B cell (primary cell): ENCODE measurements around the gene ANKRD17. TPM values are rescaled to one million over a fixed set of nuclear protein-coding genes. Genes with fewer than 3 reads are reported as not detected.

ENCODE experiments used
- ATAC-seq: fragments of 200-7000 bp; cut with Tn5 transposase; one replicate; pipeline ENCODE4 v1.10.0; 2021; ENCODE audit warnings: low read depth, mild to moderate bottlenecking, moderate number of reproducible peaks, moderate library complexity
- CTCF ChIA-PET: fragments of 350-600 bp; sonication (Branson Sonifier 250); formaldehyde crosslinking; loops from one replicate; lab custom pipeline; 2021; ENCODE audit warnings: antibody characterized with exemption, inconsistent platforms; lab: Charles Lee
- POLR2A ChIA-PET: fragments of 350-600 bp; sonication (Branson Sonifier 250); formaldehyde crosslinking; loops from one replicate; lab custom pipeline; 2021; ENCODE audit warnings: antibody characterized with exemption; lab: Charles Lee
- DNase-seq: peaks from one replicate; pipeline ENCODE4 v3.0.0; 2013
- H2AFZ ChIP-seq: 2 replicates; pipeline ENCODE4 v1.6.1; 2012; ENCODE audit warnings: mild to moderate bottlenecking, low read depth, low read length; ENCODE audit not compliant: insufficient read depth, poor library complexity, severe bottlenecking
- H3K27ac ChIP-seq, 2 donors: 1 replicate in 1 of 2; 2 replicates in 1 of 2; pipeline ENCODE4 v1.5.1; 2012 to 2013; ENCODE audit warnings: low read length in 2 of 2, mild to moderate bottlenecking in 2 of 2, moderate library complexity in 1 of 2
- H3K27me3 ChIP-seq, 4 experiments: fragments of 200-600 bp in 1 of 4; sonication (generic) in 1 of 4; replicated peaks in 1 of 4; 1 replicate in 2 of 4; 2 replicates in 2 of 4; pipeline versions ENCODE4 v1.6.1 to v1.7.0; 2013 to 2016; ENCODE audit warnings: low read length in 3 of 4, mild to moderate bottlenecking in 2 of 4, mixed read lengths in 1 of 4, moderate library complexity in 1 of 4; ENCODE audit not compliant: insufficient read depth in 4 of 4, control insufficient read depth in 3 of 4; ENCODE audit errors: control extremely low read depth in 1 of 4
- H3K36me3 ChIP-seq, 2 experiments: replicated peaks in 1 of 2; 1 replicate in 1 of 2; 2 replicates in 1 of 2; pipeline versions ENCODE4 v1.6.1 to v1.7.1; 2013; ENCODE audit warnings: low read length in 1 of 2; ENCODE audit not compliant: insufficient read depth in 2 of 2, control insufficient read depth in 1 of 2; ENCODE audit errors: control extremely low read depth in 1 of 2, extremely low read depth in 1 of 2
- H3K4me1 ChIP-seq, 2 donors: fragments of 200-600 bp in 1 of 2; sonication (generic) in 1 of 2; 1 replicate in 1 of 2; 2 replicates in 1 of 2; pipeline versions ENCODE4 v1.5.1 to v1.6.1; 2013 to 2017; ENCODE audit warnings: low read length in 2 of 2; ENCODE audit not compliant: control insufficient read depth in 2 of 2, insufficient read depth in 2 of 2
- H3K4me2 ChIP-seq: replicated peaks from 2 replicates; pipeline ENCODE3; 2012; ENCODE audit warnings: mild to moderate bottlenecking, low read depth, low read length; ENCODE audit not compliant: poor library complexity, severe bottlenecking
- H3K4me3 ChIP-seq, 5 experiments: fragments of 200-600 bp in 1 of 5; sonication (generic) in 1 of 5; 1 replicate in 3 of 5; 2 replicates in 2 of 5; pipeline versions ENCODE4 v1.5.1 to v1.7.0; 2011 to 2016; ENCODE audit warnings: low read length in 4 of 5, mild to moderate bottlenecking in 4 of 5, low read depth in 2 of 5, control low read depth in 1 of 5, moderate library complexity in 1 of 5; ENCODE audit not compliant: insufficient read depth in 1 of 5; ENCODE audit errors: control extremely low read depth in 1 of 5, extremely low read depth in 1 of 5
- H3K79me2 ChIP-seq: fragments of 200-600 bp; sonication (generic); one replicate; pipeline ENCODE4 v1.6.0; 2016; ENCODE audit warnings: low read length; ENCODE audit not compliant: control insufficient read depth, insufficient read depth
- H3K9ac ChIP-seq: fragments of 200-600 bp; sonication (generic); 2 replicates; pipeline ENCODE4 v1.6.1; 2017; ENCODE audit warnings: mild to moderate bottlenecking, low read length, moderate library complexity
- H3K9me3 ChIP-seq, 3 donors: one replicate each; pipeline versions ENCODE4 v1.6.1 to v1.7.1; 2013; ENCODE audit warnings: low read length in 2 of 3; ENCODE audit not compliant: control insufficient read depth in 2 of 3, insufficient read depth in 1 of 3; ENCODE audit errors: control extremely low read depth in 1 of 3
- H4K20me1 ChIP-seq: 2 replicates; pipeline ENCODE4 v1.6.0; 2012; ENCODE audit warnings: mild to moderate bottlenecking, low read length; ENCODE audit not compliant: insufficient read depth, control insufficient read depth, poor library complexity, severe bottlenecking
- H3K27ac Mint-ChIP-seq: one replicate; pipeline ENCODE4 v1.8.0; 2021; ENCODE audit warnings: mixed read lengths
- H3K27me3 Mint-ChIP-seq: one replicate; pipeline ENCODE4 v1.8.0; 2021; ENCODE audit warnings: mixed read lengths
- H3K4me1 Mint-ChIP-seq: one replicate; pipeline ENCODE4 v1.8.0; 2021; ENCODE audit warnings: mixed read lengths
- H3K4me3 Mint-ChIP-seq: one replicate; pipeline ENCODE4 v1.8.0; 2021; ENCODE audit warnings: mixed read lengths
- H3K9me3 Mint-ChIP-seq: one replicate; pipeline ENCODE4 v1.8.0; 2022; ENCODE audit warnings: mixed read lengths; ENCODE audit not compliant: insufficient read depth
- EZH2 ChIP-seq: IDR thresholded peaks from 2 replicates; pipeline ENCODE4 v1.6.1; 2012; ENCODE audit warnings: borderline replicate concordance, low read depth, mild to moderate bottlenecking, moderate library complexity, low read length; ENCODE audit not compliant: insufficient read depth, poor library complexity, severe bottlenecking
- WGBS: methylation state at CpG from one replicate; pipeline ENCODE4 v1.1.5; 2013; ENCODE audit warnings: missing lambda C conversion rate; ENCODE audit not compliant: insufficient coverage; 5-methylcytosine and 5-hydroxymethylcytosine counted together
- intact Hi-C: fragments of 100-400 bp; cut with micrococcal nuclease; formaldehyde crosslinking; loops from one replicate; pipeline ENCODE4 v1.10.0; 2022
- polyA plus RNA-seq: library from polyadenylated mRNA; depleted of rRNA; stranded (reverse); fragments of >200 nt; gene quantifications from 2 replicates; pipeline ENCODE4 v1.2.3, GENCODE V29; 2012
- total RNA-seq, 2 donors: library from RNA; stranded (reverse); fragments of 120-200 nt in 1 of 2; gene quantifications; 1 replicate in 1 of 2; 2 replicates in 1 of 2; pipeline versions ENCODE4 v1.2.3 to v1.2.4, GENCODE V29; 2013 to 2022
- TF ChIP-seq, protein P1 (sequence below): fragments of 200-600 bp; IDR thresholded peaks from one replicate; pipeline ENCODE4 v1.8.0; 2022; ENCODE audit warnings: antibody characterized with exemption, mild to moderate bottlenecking

Gene ANKRD17
- total and polyA plus RNA-seq, 2 donors (not counting 1 experiment from before 2014, with no cell fraction given): 15.8 to 69.4 TPM

DNA sequence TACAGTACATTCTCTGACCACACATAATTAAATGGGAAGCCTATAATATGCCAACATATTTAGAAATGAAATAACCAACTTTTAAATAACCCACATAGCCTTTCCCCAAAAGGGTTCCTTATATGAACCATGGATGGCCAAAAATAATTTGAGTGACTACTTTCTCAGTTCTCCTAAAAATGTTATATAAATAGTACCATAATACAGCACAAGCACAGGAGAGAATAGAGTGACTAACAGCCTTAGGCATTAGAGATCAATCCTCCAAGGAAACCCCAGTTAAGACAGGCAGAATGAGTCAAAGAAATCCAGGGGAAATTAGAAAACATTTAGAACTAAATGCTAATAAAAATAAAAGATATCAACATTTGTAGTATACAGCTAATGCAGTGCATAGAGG lies 50.2 kb downstream of the ANKRD17 start:
- no peak overlapping the region for H3K27ac ChIP-seq
- Mint-ChIP-seq H3K27ac (no peak overlapping the region), H3K4me3 (no peak overlapping the region), H3K9me3 (peaks cover 3% of the 10 kb centered on the region), H3K4me1 (peaks cover 41% of the 10 kb centered on the region), H3K27me3 (no peaks in the 10 kb centered on the region)
- ATAC-seq (no peak), DNase-seq (no peak)
- peaks cover 4 to 5% of the 10 kb centered on the region in 2 experiments for H3K36me3 ChIP-seq
- H4K20me1 ChIP-seq: peaks cover 35% of the 10 kb centered on the region
- no peak overlapping the region for H3K9ac ChIP-seq
- H3K9me3 ChIP-seq: peaks cover 0 to 14% (median 3%) of the 10 kb centered on the region in 3 donors
- TF ChIP-seq, protein P1, sequence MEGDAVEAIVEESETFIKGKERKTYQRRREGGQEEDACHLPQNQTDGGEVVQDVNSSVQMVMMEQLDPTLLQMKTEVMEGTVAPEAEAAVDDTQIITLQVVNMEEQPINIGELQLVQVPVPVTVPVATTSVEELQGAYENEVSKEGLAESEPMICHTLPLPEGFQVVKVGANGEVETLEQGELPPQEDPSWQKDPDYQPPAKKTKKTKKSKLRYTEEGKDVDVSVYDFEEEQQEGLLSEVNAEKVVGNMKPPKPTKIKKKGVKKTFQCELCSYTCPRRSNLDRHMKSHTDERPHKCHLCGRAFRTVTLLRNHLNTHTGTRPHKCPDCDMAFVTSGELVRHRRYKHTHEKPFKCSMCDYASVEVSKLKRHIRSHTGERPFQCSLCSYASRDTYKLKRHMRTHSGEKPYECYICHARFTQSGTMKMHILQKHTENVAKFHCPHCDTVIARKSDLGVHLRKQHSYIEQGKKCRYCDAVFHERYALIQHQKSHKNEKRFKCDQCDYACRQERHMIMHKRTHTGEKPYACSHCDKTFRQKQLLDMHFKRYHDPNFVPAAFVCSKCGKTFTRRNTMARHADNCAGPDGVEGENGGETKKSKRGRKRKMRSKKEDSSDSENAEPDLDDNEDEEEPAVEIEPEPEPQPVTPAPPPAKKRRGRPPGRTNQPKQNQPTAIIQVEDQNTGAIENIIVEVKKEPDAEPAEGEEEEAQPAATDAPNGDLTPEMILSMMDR: no peak
- no peak for TF ChIP-seq EZH2
- no peak overlapping the region for H2AFZ ChIP-seq
- no peaks in the 10 kb centered on the region for H3K27me3 ChIP-seq
- CTCF ChIA-PET: no interaction called here
- H3K4me3 ChIP-seq: no peak overlapping the region
- intact Hi-C loops: no loop called here
- peaks cover 98% of the 10 kb centered on the region for H3K79me2 ChIP-seq
- no peak overlapping the region for H3K4me2 ChIP-seq
- H3K4me1 ChIP-seq: peaks cover 0 to 7% of the 10 kb centered on the region in 2 donors
- POLR2A ChIA-PET: no interaction called here

DNA sequence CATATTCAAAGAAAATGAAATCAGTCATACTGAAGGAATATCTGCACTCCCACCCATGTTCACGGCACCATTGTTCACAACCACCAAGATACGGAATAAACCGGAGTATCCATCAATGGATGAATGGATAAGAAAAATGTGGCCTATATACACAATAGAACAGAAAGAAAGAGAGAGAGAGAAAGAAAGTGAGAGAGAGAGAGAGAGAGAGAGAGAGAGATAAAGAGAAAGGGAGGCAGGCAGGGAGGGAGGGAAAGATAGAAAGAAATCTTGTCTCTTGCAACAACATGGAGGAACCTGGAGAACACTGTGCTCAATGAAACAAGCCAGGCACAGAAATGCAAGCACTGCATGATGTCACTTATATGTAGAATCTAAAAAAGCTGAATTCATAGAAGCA lies 52.4 kb downstream of the ANKRD17 start:
- Histone ChIP-seq H3K4me3 (no peak overlapping the region), H3K79me2 (peaks cover 99% of the 10 kb centered on the region), H4K20me1 (peaks cover 23% of the 10 kb centered on the region), H3K4me1 (peaks cover 0 to 7% of the 10 kb centered on the region in 2 donors), H3K9me3 (peaks cover 2 to 17% (median 11%) of the 10 kb centered on the region in 3 donors), H2AFZ (no peak overlapping the region), H3K27me3 (no peaks in the 10 kb centered on the region), H3K36me3 (no peaks in the 10 kb centered on the region), H3K4me2 (no peak overlapping the region), H3K9ac (no peak overlapping the region), H3K27ac (no peak overlapping the region)
- H3K9me3 Mint-ChIP-seq: peaks cover 8% of the 10 kb centered on the region
- no peak overlapping the region for H3K4me3 Mint-ChIP-seq
- ATAC-seq: no peak
- DNase-seq: no peak
- TF ChIP-seq, protein P1: no peak
- TF ChIP-seq EZH2: no peak
- ChIA-PET CTCF (no interaction called here), POLR2A (no interaction called here)
- intact Hi-C loops: no loop called here
- no peak overlapping the region for H3K27ac Mint-ChIP-seq
- no peaks in the 10 kb centered on the region for H3K27me3 Mint-ChIP-seq
- WGBS: no CpG with 5 or more reads among the region's 3 CpGs
- peaks cover 43% of the 10 kb centered on the region for H3K4me1 Mint-ChIP-seq
